Body of pancreas (tissue), 2 donors: Measurements from ENCODE around the gene THSD7B. TPM values are rescaled to one million over a fixed set of nuclear protein-coding genes. Genes with fewer than 3 reads are reported as not detected.

Experiments used
- small RNA-seq: library from RNA; depleted of rRNA; stranded (forward); fragments of <200 nt; gene quantifications from one replicate; pipeline ENCODE3, GENCODE V24; 2016
- total RNA-seq, 2 donors: library from RNA; depleted of rRNA; stranded (reverse); fragments of >200 nt; gene quantifications; one replicate each; pipeline ENCODE4 v1.1.0, GENCODE V29; 2016

The THSD7B gene
- total RNA-seq, 2 donors from 2014 or later: 0.26 to 0.33 TPM

Small RNA genes within 50 kb of the gene (small RNA-seq; reads per million reads assigned to genes)
- not detected for gene RF00019
- not detected for gene RNA5SP105
